Activated T-helper 2 cell treated with anti-CD3 and anti-CD28 coated beads, Interferon-gamma antibody, Interleukin-2, Interleukin-4, amounts not matched to agents 10 μg/mL and 5 μg/mL and 100 μg/mL, durations not matched to agents 14 hours and 24 hours and 36 hours (primary cell): ENCODE measurements around the gene HCN3. TPM values are rescaled to one million over a fixed set of nuclear protein-coding genes. Genes with fewer than 3 reads are reported as not detected.
"Not testable (repeated sequence)": the region's sequence is repeated elsewhere in the genome, so short reads cannot be mapped to it uniquely, and the experiment has no call there.

Source experiments
- DNase-seq: peaks from one replicate; pipeline ENCODE4 v3.0.0; 2021; ENCODE audit warnings: low spot score
- H3K27ac Mint-ChIP-seq: one replicate; pipeline ENCODE4 v1.8.0; 2021; ENCODE audit warnings: mixed read lengths
- H3K27me3 Mint-ChIP-seq: one replicate; pipeline ENCODE4 v1.8.0; 2021; ENCODE audit warnings: low read depth, mixed read lengths
- H3K36me3 Mint-ChIP-seq: one replicate; pipeline ENCODE4 v1.8.0; 2021; ENCODE audit warnings: low read depth, mixed read lengths
- H3K4me1 Mint-ChIP-seq: one replicate; pipeline ENCODE4 v1.8.0; 2021; ENCODE audit warnings: low read depth, mixed read lengths
- H3K4me3 Mint-ChIP-seq: one replicate; pipeline ENCODE4 v1.8.0; 2021; ENCODE audit warnings: low read depth, mild to moderate bottlenecking, moderate library complexity, mixed read lengths
- H3K9me3 Mint-ChIP-seq: one replicate; pipeline ENCODE4 v1.8.0; 2021; ENCODE audit warnings: mixed read lengths
- intact Hi-C: fragments of 100-400 bp; cut with micrococcal nuclease; formaldehyde crosslinking; loops from one replicate; pipeline ENCODE4 v1.15.1; 2023
- total RNA-seq: library from RNA; stranded (reverse); gene quantifications from 2 replicates; pipeline ENCODE4 v1.2.3, GENCODE V29; 2022

HCN3 gene
- total RNA-seq, 1 donor from 2014 or later, result 4.8 TPM

GRCh38 chr1:155245163-155245524 is 32.1 kb upstream of the HCN3 start:
- Mint-ChIP-seq H3K9me3 (no peaks in the 10 kb centered on the region), H3K36me3 (peaks cover 20% of the 10 kb centered on the region), H3K4me1 (peaks cover 35% of the 10 kb centered on the region), H3K27me3 (peaks cover 2% of the 10 kb centered on the region), H3K4me3 (peak overlapping the region; percentile 77), H3K27ac (peak overlapping the region; percentile 87)
- intact Hi-C loops, result no loop called here
- no peak for DNase-seq

GRCh38 chr1:155246796-155247195 is 30.5 kb upstream of the HCN3 start:
- peaks cover 20% of the 10 kb centered on the region for H3K36me3 Mint-ChIP-seq
- H3K27me3 Mint-ChIP-seq, DNase-seq, H3K9me3 Mint-ChIP-seq, H3K4me3 Mint-ChIP-seq, H3K27ac Mint-ChIP-seq, intact Hi-C loops: not testable (repeated sequence)
- peaks cover 24% of the 10 kb centered on the region for H3K4me1 Mint-ChIP-seq

- intact Hi-C loops, result no loop called here
- peaks cover 20% of the 10 kb centered on the region for H3K36me3 Mint-ChIP-seq
- DNase-seq, result no peak
- no peak overlapping the region for H3K4me3 Mint-ChIP-seq
- no peak overlapping the region for H3K27ac Mint-ChIP-seq
- H3K4me1 Mint-ChIP-seq, result peaks cover 19% of the 10 kb centered on the region
- no peaks in the 10 kb centered on the region for H3K9me3 Mint-ChIP-seq
- H3K27me3 Mint-ChIP-seq, result peaks cover 2% of the 10 kb centered on the region
Measured at GRCh38 chr1:155247667-155248553, 29.4 kb upstream of the HCN3 start.

GRCh38 chr1:155250246-155250632 is 27.0 kb upstream of the HCN3 start:
- Mint-ChIP-seq H3K36me3 (peaks cover 18% of the 10 kb centered on the region), H3K4me1 (peaks cover 21% of the 10 kb centered on the region), H3K27me3 (no peaks in the 10 kb centered on the region), H3K4me3 (peak overlapping the region; percentile 73), H3K9me3 (no peaks in the 10 kb centered on the region), H3K27ac (peak overlapping the region; percentile 28)
- no peak for DNase-seq
- intact Hi-C loops, result loop anchor here (1.0 to 5.0 kb wide), 2 partner anchors 72 to 342 kb away; no protein-coding TSS in a partner anchor

GRCh38 chr1:155250633-155251449 is 26.4 kb upstream of the HCN3 start:
- intact Hi-C loops, result loop anchor here (1.0 to 5.0 kb wide), 2 partner anchors 71 to 341 kb away; no protein-coding TSS in a partner anchor
- Mint-ChIP-seq H3K27ac (no peak overlapping the region), H3K4me1 (peaks cover 23% of the 10 kb centered on the region), H3K4me3 (peak overlapping the region; percentile 58), H3K36me3 (peaks cover 20% of the 10 kb centered on the region), H3K27me3 (no peaks in the 10 kb centered on the region), H3K9me3 (no peaks in the 10 kb centered on the region)
- peak; percentile 91 for DNase-seq

GRCh38 chr1:155251566-155251965 is 25.7 kb upstream of the HCN3 start:
- DNase-seq, result no peak
- Mint-ChIP-seq H3K4me3 (no peak overlapping the region), H3K4me1 (peaks cover 25% of the 10 kb centered on the region), H3K27me3 (no peaks in the 10 kb centered on the region), H3K9me3 (no peaks in the 10 kb centered on the region), H3K36me3 (peaks cover 19% of the 10 kb centered on the region), H3K27ac (no peak overlapping the region)
- intact Hi-C loops, result loop anchor here (5.0 kb wide), 1 partner anchor 341 kb away; no protein-coding TSS in a partner anchor

- Mint-ChIP-seq H3K9me3 (no peaks in the 10 kb centered on the region), H3K36me3 (peaks cover 23% of the 10 kb centered on the region), H3K4me3 (peak overlapping the region; percentile 86), H3K27ac (no peak overlapping the region), H3K27me3 (no peaks in the 10 kb centered on the region), H3K4me1 (peaks cover 25% of the 10 kb centered on the region)
- intact Hi-C loops, result loop anchor here (5.0 kb wide), 1 partner anchor 339 kb away; no protein-coding TSS in a partner anchor
- DNase-seq, result no peak
Measured at GRCh38 chr1:155253208-155253607, 24.1 kb upstream of the HCN3 start.

- H3K4me3 Mint-ChIP-seq, result peak overlapping the region; percentile 86
- no peaks in the 10 kb centered on the region for H3K9me3 Mint-ChIP-seq
- intact Hi-C loops, result loop anchor here (2.0 to 5.0 kb wide), 2 partner anchors 23 to 339 kb away; partner anchors contain the start of gene HCN3
- no peak for DNase-seq
- no peak overlapping the region for H3K27ac Mint-ChIP-seq
- peaks cover 25% of the 10 kb centered on the region for H3K4me1 Mint-ChIP-seq
- no peaks in the 10 kb centered on the region for H3K27me3 Mint-ChIP-seq
- H3K36me3 Mint-ChIP-seq, result peaks cover 28% of the 10 kb centered on the region
Measured at GRCh38 chr1:155253797-155254196, 23.5 kb upstream of the HCN3 start.

- no peaks in the 10 kb centered on the region for H3K9me3 Mint-ChIP-seq
- DNase-seq, result no peak
- H3K27me3 Mint-ChIP-seq, result no peaks in the 10 kb centered on the region
- peak overlapping the region; percentile 22 for H3K27ac Mint-ChIP-seq
- H3K4me1 Mint-ChIP-seq, result peaks cover 25% of the 10 kb centered on the region
- H3K4me3 Mint-ChIP-seq, result peak overlapping the region; percentile 86
- H3K36me3 Mint-ChIP-seq, result peaks cover 30% of the 10 kb centered on the region
- intact Hi-C loops, result loop anchor here (2.0 to 5.0 kb wide), 2 partner anchors 23 to 338 kb away; partner anchors contain the start of gene HCN3
Measured at GRCh38 chr1:155254228-155254713, 23.0 kb upstream of the HCN3 start.

GRCh38 chr1:155254714-155255242 is 22.5 kb upstream of the HCN3 start:
- Mint-ChIP-seq H3K27me3 (no peaks in the 10 kb centered on the region), H3K9me3 (no peaks in the 10 kb centered on the region), H3K4me3 (peak overlapping the region; percentile 86), H3K4me1 (peaks cover 25% of the 10 kb centered on the region), H3K27ac (peak overlapping the region; percentile 22), H3K36me3 (peaks cover 35% of the 10 kb centered on the region)
- DNase-seq, result no peak
- intact Hi-C loops, result loop anchor here (2.0 to 5.0 kb wide), 2 partner anchors 22 to 338 kb away; partner anchors contain the start of gene HCN3

GRCh38 chr1:155255243-155256007 is 21.8 kb upstream of the HCN3 start, which contains the start of gene ENTREP3:
TSS of gene ENTREP3 (minus strand) at chr1:155255483. CDS start at chr1:155254877, 606 bp downstream.
- H3K9me3 Mint-ChIP-seq, result no peaks in the 10 kb centered on the region
- DNase-seq, result peak; percentile 76
- peaks cover 25% of the 10 kb centered on the region for H3K4me1 Mint-ChIP-seq
- intact Hi-C loops, result loop anchor here (2.0 kb wide), 1 partner anchor 21 kb away; the partner anchor contains the start of gene HCN3
- peak within 1 kb of the TSS; percentile 86 for H3K4me3 Mint-ChIP-seq
- peak within 1 kb of the TSS; percentile 62 for H3K27ac Mint-ChIP-seq
- H3K36me3 Mint-ChIP-seq, result peaks cover 41% of the 10 kb centered on the region
- no peaks in the 10 kb centered on the region for H3K27me3 Mint-ChIP-seq
